ENCODE measurements around the gene ZDHHC14. TPM values are rescaled to one million over a fixed set of nuclear protein-coding genes. Genes with fewer than 3 reads are reported as not detected.

The ZDHHC14 gene
- total and polyA plus RNA-seq, 2 experiments from 2014 or later: 3.0 to 7.4 TPM

DNA sequence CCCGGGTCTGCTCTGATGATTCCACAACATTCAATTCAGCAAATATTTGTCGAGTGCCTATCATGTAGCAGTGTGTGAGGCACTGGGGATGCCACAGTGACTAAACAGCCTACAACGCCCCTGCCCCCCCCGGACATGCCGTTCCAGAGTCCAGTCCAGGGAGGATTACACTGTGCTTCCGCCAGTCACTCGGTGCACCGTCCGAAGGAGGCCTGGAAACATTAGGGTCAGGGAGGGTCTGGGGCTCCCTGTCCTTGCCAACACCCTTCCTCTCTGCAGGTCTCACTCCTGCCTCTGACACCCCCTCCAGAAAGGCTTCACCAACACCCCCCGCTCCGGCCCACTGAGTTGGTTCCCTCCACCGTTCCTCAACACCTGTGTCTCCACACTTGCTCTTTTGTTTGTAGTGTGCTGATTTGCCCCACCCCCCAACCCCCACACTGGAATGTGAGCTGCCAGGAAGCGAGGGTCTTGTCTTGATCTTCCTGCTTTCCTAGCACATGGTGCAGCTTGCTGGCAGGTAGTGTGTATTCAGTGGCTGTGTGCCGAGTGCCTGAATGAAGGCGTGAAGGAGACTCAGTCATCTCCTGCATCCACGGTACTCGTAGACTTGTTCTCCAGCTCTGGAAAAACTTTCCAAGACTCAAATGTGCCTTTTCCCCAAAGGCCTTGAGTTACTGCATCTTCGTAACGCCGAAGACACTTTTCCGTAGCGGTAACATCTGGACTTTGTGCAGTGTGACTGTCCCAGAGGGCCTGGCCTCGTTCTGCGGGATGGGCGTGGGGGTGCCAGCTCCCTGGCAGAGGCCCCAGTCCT, 150.4 kb downstream of the ZDHHC14 start:
- no peaks in the 10 kb centered on the region; the same call in 2 of the 3 replicates for H3K9me3 Mint-ChIP-seq
- Histone ChIP-seq H2AFZ (peak overlapping the region; percentile 1), H3K27ac (ENCODE audit: low read depth) (no peak overlapping the region), H3K4me2 (peak overlapping the region; percentile 70), H3K36me3 (ENCODE audit: insufficient read depth) (no peaks in the 10 kb centered on the region), H3F3A (replicated peaks; ENCODE audit: low read depth) (no peaks in the 10 kb centered on the region), H4K20me1 (replicated peaks; ENCODE audit: insufficient read depth) (no peaks in the 10 kb centered on the region), H3K9me2 (ENCODE audit: insufficient read depth) (peaks cover 5% of the 10 kb centered on the region), H3K4me3 (no peak overlapping the region), H3K27me3 (ENCODE audit: insufficient read depth) (no peaks in the 10 kb centered on the region), H3K4me1 (ENCODE audit: insufficient read depth) (peaks cover 60% of the 10 kb centered on the region), H3K79me2 (replicated peaks; ENCODE audit: insufficient read depth) (no peaks in the 10 kb centered on the region)
- H3K4me3 Mint-ChIP-seq: peak overlapping the region; percentile 10; the same call in 2 of the 3 replicates
- H3K27me3 Mint-ChIP-seq (ENCODE audit: insufficient read depth, low read depth, poor library complexity): peaks cover 6% of the 10 kb centered on the region
- no peak for TF ChIP-seq EZH2 (IDR thresholded peaks at IDR 0.05; ENCODE audit: low read depth, unreplicated experiment)
- TF ChIP-seq, protein P1, sequence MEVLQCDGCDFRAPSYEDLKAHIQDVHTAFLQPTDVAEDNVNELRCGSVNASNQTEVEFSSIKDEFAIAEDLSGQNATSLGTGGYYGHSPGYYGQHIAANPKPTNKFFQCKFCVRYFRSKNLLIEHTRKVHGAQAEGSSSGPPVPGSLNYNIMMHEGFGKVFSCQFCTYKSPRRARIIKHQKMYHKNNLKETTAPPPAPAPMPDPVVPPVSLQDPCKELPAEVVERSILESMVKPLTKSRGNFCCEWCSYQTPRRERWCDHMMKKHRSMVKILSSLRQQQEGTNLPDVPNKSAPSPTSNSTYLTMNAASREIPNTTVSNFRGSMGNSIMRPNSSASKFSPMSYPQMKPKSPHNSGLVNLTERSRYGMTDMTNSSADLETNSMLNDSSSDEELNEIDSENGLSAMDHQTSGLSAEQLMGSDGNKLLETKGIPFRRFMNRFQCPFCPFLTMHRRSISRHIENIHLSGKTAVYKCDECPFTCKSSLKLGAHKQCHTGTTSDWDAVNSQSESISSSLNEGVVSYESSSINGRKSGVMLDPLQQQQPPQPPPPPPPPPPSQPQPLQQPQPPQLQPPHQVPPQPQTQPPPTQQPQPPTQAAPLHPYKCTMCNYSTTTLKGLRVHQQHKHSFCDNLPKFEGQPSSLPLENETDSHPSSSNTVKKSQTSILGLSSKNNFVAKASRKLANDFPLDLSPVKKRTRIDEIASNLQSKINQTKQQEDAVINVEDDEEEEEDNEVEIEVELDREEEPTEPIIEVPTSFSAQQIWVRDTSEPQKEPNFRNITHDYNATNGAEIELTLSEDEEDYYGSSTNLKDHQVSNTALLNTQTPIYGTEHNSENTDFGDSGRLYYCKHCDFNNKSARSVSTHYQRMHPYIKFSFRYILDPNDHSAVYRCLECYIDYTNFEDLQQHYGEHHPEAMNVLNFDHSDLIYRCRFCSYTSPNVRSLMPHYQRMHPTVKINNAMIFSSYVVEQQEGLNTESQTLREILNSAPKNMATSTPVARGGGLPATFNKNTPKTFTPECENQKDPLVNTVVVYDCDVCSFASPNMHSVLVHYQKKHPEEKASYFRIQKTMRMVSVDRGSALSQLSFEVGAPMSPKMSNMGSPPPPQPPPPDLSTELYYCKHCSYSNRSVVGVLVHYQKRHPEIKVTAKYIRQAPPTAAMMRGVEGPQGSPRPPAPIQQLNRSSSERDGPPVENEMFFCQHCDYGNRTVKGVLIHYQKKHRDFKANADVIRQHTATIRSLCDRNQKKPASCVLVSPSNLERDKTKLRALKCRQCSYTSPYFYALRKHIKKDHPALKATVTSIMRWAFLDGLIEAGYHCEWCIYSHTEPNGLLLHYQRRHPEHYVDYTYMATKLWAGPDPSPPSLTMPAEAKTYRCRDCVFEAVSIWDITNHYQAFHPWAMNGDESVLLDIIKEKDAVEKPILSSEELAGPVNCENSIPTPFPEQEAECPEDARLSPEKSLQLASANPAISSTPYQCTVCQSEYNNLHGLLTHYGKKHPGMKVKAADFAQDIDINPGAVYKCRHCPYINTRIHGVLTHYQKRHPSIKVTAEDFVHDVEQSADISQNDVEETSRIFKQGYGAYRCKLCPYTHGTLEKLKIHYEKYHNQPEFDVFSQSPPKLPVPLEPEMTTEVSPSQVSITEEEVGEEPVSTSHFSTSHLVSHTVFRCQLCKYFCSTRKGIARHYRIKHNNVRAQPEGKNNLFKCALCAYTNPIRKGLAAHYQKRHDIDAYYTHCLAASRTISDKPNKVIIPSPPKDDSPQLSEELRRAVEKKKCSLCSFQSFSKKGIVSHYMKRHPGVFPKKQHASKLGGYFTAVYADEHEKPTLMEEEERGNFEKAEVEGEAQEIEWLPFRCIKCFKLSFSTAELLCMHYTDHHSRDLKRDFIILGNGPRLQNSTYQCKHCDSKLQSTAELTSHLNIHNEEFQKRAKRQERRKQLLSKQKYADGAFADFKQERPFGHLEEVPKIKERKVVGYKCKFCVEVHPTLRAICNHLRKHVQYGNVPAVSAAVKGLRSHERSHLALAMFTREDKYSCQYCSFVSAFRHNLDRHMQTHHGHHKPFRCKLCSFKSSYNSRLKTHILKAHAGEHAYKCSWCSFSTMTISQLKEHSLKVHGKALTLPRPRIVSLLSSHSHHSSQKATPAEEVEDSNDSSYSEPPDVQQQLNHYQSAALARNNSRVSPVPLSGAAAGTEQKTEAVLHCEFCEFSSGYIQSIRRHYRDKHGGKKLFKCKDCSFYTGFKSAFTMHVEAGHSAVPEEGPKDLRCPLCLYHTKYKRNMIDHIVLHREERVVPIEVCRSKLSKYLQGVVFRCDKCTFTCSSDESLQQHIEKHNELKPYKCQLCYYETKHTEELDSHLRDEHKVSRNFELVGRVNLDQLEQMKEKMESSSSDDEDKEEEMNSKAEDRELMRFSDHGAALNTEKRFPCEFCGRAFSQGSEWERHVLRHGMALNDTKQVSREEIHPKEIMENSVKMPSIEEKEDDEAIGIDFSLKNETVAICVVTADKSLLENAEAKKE (CRISPR knock-in tag; IDR thresholded peaks at IDR 0.05): 0 out of 2 replicates have a peak, but pooled peaks have one; percentile 28
- peak overlapping the region; percentile 82 for H3K27ac Mint-ChIP-seq
- no peaks in the 10 kb centered on the region for H3K36me3 Mint-ChIP-seq (ENCODE audit: low read depth)
- peak; percentile 38 for ATAC-seq
- DNase-seq (ENCODE audit: low spot score): peak; percentile 80
- peaks cover 51% of the 10 kb centered on the region for H3K4me1 Mint-ChIP-seq

DNA sequence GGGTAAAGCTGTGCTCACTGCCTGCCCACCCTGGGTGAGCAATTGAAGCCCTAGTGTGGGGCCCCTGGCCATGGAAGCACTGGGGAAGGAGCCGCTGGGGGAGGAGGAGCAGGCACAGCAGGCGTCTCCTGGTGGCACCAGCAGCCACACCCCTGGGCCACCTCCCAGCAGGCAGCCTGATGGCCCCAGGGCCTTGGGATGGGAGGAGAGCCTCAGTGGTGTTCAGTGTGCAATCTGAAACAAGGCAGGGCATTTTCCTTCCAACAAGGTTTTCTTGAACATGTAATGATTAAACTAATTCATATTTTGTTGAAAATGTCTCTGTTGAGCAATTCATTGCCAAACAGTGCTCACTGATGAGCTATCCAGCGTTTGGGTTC, 151.0 kb downstream of the ZDHHC14 start:
- no peaks in the 10 kb centered on the region for H3F3A ChIP-seq (replicated peaks; ENCODE audit: low read depth)
- no peaks in the 10 kb centered on the region for H3K79me2 ChIP-seq (replicated peaks; ENCODE audit: insufficient read depth)
- Mint-ChIP-seq H3K4me3 (no peak overlapping the region), H3K27me3 (ENCODE audit: insufficient read depth, low read depth, poor library complexity) (peaks cover 6% of the 10 kb centered on the region), H3K36me3 (ENCODE audit: low read depth) (no peaks in the 10 kb centered on the region), H3K4me1 (peaks cover 52% of the 10 kb centered on the region), H3K9me3 (no peaks in the 10 kb centered on the region; the same call in 2 of the 3 replicates), H3K27ac (no peak overlapping the region)
- peak overlapping the region; percentile 1; the same call in 1 of the 2 replicates for H2AFZ ChIP-seq
- H3K9me2 ChIP-seq (ENCODE audit: insufficient read depth): peaks cover 5% of the 10 kb centered on the region
- H4K20me1 ChIP-seq (replicated peaks; ENCODE audit: insufficient read depth): no peaks in the 10 kb centered on the region
- DNase-seq (ENCODE audit: low spot score): no peak
- ATAC-seq: no peak
- H3K27ac ChIP-seq (ENCODE audit: low read depth): no peak overlapping the region
- H3K36me3 ChIP-seq (ENCODE audit: insufficient read depth): no peaks in the 10 kb centered on the region
- no peaks in the 10 kb centered on the region for H3K27me3 ChIP-seq (ENCODE audit: insufficient read depth)
- peak overlapping the region; percentile 70 for H3K4me2 ChIP-seq
- peaks cover 60% of the 10 kb centered on the region for H3K4me1 ChIP-seq (ENCODE audit: insufficient read depth)
- no peak overlapping the region for H3K4me3 ChIP-seq
- TF ChIP-seq ZNF331 (CRISPR knock-in tag; IDR thresholded peaks at IDR 0.05; ENCODE audit: low read depth): no peak
- TF ChIP-seq STAT1 (IDR thresholded peaks at IDR 0.05; ENCODE audit: unreplicated experiment): no peak
- TF ChIP-seq, protein P2, sequence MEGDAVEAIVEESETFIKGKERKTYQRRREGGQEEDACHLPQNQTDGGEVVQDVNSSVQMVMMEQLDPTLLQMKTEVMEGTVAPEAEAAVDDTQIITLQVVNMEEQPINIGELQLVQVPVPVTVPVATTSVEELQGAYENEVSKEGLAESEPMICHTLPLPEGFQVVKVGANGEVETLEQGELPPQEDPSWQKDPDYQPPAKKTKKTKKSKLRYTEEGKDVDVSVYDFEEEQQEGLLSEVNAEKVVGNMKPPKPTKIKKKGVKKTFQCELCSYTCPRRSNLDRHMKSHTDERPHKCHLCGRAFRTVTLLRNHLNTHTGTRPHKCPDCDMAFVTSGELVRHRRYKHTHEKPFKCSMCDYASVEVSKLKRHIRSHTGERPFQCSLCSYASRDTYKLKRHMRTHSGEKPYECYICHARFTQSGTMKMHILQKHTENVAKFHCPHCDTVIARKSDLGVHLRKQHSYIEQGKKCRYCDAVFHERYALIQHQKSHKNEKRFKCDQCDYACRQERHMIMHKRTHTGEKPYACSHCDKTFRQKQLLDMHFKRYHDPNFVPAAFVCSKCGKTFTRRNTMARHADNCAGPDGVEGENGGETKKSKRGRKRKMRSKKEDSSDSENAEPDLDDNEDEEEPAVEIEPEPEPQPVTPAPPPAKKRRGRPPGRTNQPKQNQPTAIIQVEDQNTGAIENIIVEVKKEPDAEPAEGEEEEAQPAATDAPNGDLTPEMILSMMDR (conservative IDR thresholded peaks at IDR 0.05; ENCODE audit: low read depth in 2 of 2): no peak
- TF ChIP-seq, protein P3, sequence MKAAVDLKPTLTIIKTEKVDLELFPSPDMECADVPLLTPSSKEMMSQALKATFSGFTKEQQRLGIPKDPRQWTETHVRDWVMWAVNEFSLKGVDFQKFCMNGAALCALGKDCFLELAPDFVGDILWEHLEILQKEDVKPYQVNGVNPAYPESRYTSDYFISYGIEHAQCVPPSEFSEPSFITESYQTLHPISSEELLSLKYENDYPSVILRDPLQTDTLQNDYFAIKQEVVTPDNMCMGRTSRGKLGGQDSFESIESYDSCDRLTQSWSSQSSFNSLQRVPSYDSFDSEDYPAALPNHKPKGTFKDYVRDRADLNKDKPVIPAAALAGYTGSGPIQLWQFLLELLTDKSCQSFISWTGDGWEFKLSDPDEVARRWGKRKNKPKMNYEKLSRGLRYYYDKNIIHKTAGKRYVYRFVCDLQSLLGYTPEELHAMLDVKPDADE (IDR thresholded peaks at IDR 0.05): no peak
- TF ChIP-seq JUNB (IDR thresholded peaks at IDR 0.05; ENCODE audit: unreplicated experiment): no peak
- no peak for TF ChIP-seq NANOG (IDR thresholded peaks at IDR 0.05; ENCODE audit: borderline replicate concordance)
